HG03095 (cell line): ENCODE measurements around the gene FXYD3.
"Not testable (repeated sequence)": the region's sequence is repeated elsewhere in the genome, so short reads cannot be mapped to it uniquely, and the experiment has no call there.

ENCODE experiments used
- ATAC-seq: cut with Tn5 transposase; IDR thresholded peaks from one replicate; pipeline ENCODE4 v1.9.1; 2021; ENCODE audit warnings: moderate library complexity; ENCODE audit not compliant: unreplicated experiment

The FXYD3 gene

DNA sequence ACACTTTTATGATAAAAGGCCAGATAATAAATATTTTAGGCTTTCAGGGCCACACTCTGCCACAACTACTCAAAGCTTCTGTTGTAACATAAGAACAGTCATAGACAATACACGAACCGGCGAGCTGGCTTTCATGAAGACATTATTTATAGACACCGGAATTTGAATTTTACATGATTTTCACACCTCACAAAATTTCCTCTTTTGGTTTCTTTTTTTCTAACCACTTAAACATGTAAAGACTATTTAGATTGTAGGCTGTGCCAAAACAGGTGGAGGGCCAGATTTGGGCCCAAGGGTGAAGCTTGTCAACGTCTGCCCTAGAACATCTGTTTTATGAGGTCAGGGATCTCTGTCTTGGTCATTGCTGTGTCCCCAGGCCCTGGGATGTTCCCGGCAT lies 29.7 kb upstream of the FXYD3 start:
- no peak for ATAC-seq

DNA sequence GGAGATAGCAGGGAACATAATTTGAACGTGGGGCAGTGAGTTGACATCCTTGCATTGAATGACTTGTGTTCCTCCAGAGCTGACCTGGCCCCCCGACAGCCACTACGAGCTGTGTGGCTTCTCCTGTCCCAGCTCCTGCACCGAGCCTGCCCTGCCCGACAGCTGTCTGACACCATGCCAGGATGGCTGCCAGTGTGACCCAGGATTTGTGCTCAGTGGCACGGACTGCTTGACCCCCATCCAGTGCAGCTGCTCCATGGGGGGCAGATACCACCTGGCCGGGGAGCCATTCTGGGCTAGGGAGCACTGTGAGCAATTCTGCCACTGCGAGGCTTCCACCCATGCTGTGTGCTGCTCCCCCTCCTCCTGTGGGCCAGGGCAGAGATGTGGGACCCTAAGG lies 29.2 kb upstream of the FXYD3 start:
- no peak for ATAC-seq

DNA sequence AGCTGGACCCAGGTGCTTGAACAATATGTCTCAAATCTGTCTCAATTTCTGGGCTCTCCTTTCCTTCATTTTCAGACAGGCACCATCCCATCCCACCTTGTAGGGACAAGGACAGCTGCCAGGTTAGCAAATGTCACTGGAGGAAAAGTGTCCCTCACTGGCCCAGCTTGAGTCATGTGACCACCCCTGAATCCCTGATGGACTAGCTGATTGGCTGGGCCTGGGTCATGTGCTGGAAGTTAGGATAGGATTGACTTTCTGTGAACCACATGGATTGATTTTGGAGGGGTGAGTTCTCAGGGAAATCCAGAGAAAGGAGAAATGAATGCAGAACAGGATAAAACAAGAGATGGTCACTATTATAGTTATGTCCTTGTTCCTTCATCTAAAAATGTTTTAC lies 28.2 kb upstream of the FXYD3 start:
- ATAC-seq = no peak

DNA sequence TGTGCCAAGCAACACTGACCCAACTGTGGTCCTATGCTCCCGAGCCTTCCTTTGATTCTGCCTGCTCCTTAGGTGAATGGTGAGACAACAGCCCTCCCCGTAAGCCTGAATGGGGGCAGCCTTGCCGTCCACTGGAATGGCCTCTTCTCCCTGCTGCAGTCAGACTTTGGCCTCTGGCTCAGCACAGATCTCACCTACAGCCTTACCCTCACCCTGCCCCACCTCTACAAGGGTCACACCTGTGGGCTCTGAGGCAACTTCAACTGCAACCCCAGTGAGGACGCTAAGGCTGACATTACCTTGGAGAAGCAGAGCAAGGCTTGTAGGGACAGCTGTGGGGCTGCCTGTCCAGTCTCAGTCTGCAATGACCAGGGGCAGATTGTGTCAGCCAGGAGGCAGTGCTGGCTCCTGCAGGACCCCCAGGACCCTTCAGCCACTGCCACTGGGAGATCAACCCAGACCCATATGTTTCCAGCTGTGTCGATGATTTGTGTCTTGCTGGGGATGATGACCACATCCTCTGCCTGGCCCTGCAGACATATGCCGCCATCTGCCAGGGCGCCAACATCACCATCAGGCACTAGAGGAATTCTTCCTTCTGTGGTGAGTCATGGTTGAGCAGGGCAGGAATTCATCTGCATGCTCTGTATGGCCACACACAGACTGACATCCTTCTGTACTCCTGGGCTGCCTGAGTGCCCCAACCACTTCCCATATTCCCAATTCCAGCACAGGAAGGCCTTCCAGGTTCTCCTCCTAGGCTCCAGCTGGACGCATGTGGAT lies 27.3 kb upstream of the FXYD3 start:
- ATAC-seq = no peak

DNA sequence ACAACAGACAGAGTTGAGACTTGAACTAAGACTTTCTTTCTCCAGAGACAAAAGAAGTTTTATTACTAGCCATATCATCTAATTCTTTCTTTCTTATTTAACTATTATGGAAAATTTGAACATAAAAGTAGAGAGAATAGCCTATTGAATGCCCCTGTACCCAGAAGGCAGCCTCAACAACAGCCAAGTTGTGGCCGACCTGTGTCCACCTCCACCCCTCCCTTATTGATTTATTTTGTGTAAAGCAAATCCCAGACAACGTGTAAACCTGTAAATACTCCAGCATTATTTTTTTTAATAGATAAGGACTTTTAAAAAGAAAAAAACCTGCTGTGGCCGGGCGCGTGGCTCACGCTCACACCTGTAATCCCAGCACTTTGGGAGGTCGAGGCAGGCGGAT lies 26.1 kb upstream of the FXYD3 start:
- ATAC-seq = no peak

DNA sequence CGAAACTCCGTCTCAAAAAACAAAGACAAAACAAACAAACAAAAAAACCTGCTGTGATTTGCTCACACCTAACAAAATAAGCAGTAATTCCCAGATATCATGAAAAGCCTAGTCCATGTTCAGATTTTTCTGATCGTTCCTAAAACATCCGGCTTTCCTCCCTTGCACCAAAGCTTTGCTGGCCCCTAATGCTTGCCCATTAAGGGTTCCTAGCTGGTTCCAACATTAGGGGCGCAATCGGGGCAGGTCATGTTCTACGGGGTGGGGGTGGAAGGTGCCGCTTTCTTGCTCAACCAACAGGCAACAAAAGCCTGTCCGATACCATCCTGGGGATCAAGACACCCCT lies 25.5 kb upstream of the FXYD3 start:
- no peak for ATAC-seq

DNA sequence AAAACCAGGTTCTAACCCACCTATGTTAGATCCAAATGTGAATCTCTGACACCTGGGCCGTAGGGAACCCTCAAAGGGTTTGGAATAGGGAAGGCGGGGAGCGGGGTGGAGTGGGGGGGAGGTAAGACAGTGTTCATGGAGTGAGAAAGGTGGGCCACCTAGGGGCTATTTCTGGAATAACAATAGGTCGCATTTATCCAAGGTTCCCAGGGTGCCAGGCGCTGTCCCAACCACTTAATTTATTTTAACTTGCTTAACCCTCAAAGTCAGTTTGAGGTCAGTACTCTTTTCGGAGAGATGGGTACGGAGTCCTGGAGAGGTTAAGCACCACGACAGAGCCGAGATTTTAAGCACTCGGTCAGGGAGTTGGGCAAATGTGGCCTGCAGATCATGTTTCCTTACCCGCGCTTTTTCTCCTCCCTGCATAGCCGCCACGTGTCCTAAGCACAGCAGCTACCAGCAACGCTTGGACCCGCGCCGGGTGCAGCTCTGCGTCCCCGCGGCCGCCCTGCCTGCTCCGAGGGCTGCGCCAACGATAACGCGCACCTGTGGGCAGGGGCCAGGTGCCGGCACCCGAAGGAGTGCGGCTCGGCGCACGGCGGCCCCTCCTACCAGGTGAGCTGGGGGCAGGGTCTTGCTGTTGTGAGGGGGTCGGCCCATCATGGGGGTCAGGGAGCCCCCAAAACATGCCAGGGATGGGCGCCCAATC lies 25.0 kb upstream of the FXYD3 start:
- ATAC-seq = no peak

DNA sequence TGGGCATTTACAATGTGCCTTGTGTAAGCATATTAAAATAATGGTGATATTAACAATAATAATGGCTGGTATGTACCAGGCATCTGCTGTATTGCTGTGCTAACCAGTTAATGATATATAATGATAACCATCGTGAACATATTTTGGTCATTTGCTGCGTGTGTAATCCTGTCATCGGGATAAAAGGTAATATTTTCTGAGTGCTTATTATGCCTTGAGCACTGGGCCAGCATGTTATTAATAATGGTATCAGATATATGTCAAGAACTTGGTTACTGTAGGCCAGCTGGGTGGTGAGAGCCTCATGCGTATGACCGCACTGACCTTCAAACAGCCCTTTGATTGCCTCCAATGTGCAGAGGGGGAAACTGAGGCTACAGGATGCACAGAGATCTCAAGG lies 22.2 kb upstream of the FXYD3 start:
- no peak for ATAC-seq

DNA sequence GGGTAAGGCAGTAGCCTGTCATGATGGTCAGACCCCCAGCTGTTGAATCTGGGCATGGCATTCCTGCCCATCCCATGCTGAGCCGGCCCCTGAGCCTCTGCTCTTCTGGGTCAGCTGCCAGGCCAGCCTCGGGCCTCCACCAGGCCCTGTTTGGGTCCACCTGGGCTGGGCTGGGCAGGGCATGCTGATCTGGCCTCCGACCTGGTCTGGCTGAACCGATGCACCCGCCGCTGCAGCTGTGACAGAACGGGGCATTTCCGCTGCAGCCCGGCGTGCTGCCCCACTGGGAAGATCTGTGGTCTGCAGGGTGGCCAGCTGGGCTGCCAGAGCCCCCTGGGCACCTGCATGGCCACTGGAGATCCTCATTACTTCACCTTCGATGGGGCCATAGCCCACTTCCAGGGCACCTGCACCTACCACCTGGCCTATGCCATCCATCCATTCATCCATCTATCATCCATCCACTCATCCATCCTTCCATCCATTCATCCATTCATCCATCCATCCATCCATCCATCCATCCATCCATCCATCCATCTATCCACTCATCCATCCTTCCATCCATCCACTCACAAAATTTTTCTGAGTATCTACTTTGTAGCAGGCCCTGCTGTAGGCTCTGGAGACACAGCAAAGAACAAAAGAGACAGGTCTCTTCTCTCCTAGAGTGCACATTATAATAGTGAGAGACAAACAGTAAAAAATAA lies 21.5 kb upstream of the FXYD3 start:
- no peak for ATAC-seq

DNA sequence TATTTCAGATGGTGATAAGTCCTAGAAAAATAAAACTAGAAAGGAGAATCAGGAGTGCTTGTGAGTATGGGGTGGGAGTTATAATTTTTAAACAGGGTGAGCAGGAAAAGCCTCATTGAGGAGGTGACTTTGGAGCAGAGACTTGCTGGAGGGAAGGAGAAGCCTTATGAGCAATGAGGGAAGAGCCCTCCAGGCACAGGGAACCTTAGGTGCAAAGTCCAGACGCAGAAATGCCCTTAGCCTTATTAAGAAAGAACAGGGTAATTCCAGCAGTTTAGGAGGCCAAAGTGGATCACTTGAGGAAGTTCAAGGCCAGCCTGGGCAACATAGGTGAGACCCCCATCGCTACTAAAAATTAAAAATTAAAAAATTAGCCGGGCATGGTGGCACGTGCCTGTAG lies 21.0 kb upstream of the FXYD3 start:
- no peak for ATAC-seq

DNA sequence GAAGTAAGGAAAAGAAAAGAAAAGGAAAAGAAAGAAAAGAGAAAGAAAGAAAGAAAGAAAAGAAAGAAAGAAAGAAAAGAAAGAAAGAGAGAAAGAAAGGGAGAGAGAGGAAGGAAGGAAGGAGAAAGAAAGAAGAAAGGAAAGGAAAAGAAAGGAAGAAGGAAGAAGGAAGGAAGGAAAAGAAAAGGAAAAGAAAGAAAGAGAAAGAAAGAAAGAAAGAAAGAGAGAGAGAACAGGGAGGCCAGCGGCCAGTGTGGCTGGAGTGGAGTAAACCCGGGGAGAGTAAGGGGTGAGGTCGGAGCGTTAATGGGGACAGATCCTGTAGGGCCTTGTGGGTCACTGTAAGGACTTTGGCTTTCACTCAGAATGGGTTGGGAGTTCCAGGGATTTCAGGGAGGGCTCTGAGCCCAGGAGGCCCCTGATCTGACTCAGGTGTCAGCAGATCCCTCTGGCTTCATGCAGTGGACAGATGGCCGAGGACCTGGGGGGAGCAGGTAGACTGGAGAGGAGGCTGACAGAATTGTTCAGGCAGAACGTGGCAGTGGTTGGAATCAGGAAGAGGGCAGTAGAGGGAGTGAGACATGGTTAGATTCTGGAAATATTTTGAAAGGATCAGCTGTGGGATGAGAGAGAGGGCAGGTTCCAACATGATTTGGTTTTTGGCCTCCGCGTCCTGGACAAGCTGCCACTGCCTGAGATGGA lies 19.8 kb upstream of the FXYD3 start:
- no peak for ATAC-seq

DNA sequence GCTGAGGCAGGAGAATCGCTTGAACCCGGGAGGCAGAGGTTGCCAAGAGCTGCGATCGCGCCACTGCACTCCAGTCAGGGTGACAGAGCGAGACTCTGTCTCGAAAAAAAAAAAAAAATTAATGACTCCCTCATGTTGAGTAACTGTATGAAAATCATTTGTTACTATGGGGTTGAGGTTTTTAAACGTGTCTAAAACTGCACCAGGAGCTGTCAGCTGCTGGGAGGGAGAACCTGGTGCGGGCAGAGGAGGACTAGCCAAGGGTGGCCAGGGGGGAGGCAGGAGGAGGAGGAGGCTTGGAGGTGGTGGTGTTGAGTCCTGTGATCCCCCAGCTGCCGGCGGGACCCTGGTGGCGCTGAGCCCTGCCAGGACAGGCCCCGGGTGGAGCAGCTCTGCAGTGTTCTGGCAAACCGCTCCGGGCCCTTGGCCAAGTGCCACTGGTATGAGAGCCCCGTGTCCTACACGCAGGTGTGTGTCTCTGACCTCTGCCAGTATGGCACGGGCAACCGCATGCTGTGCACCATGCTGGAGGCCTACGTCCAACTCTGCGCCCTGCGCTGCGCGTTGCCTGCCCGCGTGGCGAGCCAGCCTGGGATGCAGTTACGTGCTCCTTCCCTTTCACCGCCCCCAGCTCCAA lies 17.1 kb upstream of the FXYD3 start:
- no peak for ATAC-seq

DNA sequence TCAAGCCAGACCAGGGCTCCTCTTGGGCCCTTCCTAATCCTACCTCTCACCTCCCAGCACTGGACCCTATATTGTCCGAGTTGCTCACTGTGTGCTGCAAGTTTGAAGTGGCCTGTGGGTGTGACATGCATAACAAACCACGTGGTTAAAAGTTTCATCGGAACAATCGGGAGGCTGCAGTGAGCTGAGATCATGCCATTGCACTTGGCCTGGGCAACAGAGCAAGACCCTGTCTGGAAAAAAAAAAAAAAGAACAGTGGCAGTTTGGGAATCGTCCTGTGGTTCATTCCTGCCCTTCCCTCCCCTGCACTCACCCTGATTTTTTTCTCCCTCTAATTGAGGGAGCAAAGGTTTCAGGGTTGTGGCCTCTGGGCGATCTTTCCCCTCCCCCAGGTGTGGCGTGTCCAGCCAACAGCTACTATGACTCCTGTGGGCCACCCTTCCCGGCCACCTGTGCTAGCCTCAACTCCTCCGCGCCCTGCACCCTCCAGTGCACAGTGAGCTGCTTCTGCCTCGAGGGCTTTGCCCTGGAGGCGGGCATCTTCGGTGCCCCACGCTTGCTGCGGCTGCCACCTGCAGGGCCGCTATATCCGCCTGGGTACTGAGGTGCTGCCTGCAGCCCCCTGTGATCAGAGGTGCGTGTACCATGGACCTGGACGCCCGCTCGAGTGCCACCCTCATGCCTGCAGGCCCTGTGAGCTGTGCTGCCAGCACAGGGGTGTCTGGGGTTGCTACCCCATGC lies 16.3 kb upstream of the FXYD3 start:
- no peak for ATAC-seq

DNA sequence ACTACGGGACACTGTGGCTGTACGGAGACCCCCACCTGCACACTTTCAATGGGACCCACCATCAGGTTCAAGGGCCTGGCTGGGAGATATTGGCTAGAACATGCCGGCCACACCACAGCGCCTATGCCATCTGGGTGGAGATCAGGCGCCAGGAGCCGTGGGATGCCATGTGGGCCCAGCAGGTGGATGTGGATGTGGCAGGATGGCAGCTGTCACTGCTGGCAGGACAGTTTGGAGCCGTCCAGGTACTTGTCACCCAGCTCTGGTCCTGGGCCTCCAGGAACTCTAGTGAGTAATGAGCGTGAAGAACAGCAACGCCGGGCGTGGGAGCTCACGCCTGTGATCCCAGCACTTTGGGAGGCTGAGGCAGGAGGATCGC lies 15.7 kb upstream of the FXYD3 start:
- ATAC-seq = no peak

DNA sequence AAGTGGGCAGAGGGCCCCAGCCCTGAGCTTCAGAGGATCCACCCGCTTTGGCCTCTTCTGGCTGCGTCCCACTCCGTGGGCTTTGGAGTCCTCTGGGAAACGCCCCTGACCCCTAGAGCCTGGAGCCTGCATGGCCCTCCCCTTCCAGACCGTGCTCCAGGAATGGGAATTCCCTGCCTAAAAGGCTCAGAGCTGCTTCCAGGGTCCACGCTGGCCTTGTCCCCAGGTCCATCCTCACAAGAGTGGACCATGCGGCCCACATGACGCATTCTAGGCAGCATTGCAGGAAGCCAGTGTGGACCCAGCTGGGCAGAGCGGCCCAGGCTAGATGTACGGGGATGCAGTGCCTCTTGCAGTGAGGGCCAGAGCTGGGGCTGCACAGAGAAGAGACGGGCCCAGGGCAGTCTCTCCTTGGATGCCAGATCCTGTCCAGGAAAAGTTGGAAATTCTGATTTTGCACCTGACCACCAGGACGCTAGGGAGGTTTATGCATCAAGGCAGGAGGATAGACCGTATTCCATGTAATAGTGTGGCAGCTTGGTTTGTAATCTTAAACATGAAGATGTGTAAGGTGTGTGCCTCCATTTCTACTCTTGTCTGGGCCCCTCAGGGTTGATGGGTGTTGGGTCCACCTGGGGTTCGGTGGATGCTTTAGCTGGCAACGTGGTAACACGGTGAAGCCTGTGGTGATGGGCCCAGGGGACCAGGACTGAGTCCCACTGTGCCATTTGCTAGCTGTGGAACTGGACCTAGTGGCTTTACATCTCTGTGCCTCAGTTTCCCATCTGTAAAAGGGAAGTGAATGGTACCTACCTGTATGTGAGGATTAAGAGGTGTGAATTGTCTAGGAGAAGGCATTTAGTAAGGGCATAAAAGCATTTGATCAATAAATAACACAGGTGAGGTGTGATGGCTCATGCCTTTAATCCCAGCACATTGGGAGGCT lies 14.8 kb upstream of the FXYD3 start:
- ATAC-seq = no peak

DNA sequence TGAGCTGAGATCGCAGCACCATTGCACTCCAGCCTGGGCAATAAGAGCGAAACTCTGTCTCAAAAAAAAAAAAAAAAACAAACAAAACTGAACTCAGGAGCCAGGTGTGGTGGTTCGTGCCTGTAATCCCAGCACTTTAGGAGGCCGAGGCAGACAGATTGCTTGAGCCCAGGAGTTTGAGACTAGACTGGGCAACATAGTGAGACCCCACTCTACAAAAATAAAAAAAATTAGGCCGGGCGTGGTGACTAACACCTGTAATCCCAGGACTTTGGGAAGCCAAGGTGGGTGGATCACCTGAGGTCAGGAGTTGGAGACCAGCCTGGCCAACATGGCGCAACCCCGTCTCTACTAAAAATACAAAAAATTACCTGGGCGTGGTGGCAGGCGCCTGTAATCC lies 13.7 kb upstream of the FXYD3 start:
- ATAC-seq = not testable (repeated sequence)

DNA sequence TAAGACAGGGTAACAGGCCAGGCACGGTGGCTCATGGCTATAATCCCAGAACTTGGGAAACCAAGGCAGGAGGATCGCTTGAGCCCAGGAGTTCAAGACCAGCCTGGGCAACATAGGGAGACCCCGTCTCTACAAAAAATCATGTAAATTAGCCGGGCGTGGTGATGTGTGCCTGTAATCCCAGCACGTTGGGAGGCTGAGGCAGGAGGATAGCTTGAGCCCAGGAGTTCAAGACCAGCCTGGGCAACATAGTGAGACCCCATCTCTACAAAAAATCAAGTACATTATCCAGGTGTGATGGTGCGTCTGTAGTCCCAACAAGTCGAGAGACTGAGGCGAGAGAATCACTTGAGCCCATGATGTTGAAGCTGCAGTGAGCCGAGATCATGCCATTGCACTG lies 12.0 kb upstream of the FXYD3 start:
- ATAC-seq = not testable (repeated sequence)

DNA sequence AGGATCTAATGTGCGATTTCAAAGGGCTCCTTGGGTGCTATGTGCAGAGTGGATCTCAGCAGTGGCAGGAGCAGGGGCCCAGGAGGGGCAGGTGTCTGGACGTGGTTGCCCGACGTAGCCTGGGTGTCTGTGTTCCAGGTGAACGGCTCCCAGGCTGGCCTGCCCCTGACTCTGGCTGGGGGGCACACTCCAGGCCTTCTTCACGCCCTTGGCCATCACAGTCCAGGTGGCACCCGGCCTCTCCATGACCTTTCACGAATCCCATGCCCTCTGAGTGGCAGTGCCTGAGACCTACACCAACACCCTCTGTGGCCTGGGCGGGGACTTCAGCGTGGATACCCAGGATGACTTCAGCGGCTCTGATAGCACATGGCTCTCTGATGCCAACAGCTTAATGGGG lies 11.3 kb upstream of the FXYD3 start:
- ATAC-seq = no peak

DNA sequence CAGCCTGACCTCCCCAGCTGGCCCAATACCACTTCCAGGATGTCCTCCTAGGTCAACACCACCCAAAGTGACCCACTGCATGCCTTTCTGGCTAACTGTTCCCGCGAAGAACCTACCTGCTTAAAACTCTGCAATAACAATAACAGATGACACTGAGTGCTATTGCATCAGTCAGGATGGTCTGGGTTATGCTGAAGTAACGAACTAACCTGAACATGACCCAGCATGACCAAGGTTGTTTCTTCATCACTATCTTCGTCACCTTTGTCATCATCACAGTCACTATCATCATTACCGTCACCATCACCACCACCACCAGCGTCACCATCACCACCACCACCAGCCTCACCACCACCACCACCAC lies 10.6 kb upstream of the FXYD3 start:
- ATAC-seq = no peak
